HG02763 (cell line): ENCODE results near the gene RPS16.

Source experiments
- ATAC-seq: cut with Tn5 transposase; IDR thresholded peaks from one replicate; pipeline ENCODE4 v1.9.1; 2021; ENCODE audit warnings: mild to moderate bottlenecking, moderate library complexity; ENCODE audit not compliant: unreplicated experiment

The RPS16 gene

DNA sequence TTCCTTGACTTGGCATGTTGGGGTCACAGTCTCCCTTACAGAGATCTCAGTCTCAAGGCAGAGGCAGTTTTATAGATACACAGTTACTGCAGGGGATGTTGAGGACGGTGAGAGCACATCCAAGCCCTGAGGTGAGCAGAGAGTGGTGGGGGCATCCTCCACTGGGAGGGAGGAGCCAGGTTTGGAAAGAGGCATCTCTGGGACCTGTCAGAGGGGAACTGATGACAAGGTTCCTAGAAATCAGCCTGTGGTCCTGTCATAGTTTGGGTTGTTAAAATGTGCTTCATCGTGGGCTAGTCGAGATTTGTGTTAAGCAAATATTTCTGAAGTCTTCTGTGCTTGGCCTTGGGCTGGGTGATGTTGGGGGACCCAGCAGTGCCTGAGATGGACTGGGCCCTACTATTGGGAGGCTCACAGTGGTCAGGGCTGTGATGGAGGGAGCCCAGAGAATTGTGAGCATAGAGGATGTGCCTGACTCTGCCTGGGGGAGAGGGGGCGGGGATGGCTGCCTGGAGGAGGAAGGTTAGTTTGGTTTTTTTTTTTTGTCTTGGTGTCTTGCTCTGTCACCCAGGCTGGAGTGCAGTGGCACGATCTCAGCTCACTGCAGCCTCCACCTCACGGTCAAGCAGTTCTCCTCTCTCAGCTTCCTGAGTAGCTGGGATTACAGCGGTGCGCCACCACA lies 13.5 kb upstream of the RPS16 start:
- ATAC-seq, result no peak

DNA sequence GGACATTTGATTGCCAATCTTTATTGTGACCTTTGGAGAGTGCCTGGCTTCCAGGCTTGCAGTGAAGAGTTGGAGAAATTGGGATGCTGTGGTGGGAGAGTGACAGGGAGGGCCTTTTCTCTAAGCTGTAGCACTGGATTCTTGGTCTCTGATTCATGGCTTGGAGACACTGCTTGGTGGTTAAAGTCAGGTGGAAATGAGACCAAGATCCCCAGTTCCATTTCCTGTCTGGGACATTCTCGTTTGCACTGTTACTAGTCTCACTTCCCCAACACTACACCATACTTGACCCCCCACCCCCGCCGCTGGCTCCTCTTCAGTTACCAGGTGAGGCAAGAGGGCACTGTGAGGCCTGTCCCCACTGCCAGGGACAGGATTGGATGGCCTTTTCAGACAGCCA lies 12.5 kb upstream of the RPS16 start:
- no peak for ATAC-seq

DNA sequence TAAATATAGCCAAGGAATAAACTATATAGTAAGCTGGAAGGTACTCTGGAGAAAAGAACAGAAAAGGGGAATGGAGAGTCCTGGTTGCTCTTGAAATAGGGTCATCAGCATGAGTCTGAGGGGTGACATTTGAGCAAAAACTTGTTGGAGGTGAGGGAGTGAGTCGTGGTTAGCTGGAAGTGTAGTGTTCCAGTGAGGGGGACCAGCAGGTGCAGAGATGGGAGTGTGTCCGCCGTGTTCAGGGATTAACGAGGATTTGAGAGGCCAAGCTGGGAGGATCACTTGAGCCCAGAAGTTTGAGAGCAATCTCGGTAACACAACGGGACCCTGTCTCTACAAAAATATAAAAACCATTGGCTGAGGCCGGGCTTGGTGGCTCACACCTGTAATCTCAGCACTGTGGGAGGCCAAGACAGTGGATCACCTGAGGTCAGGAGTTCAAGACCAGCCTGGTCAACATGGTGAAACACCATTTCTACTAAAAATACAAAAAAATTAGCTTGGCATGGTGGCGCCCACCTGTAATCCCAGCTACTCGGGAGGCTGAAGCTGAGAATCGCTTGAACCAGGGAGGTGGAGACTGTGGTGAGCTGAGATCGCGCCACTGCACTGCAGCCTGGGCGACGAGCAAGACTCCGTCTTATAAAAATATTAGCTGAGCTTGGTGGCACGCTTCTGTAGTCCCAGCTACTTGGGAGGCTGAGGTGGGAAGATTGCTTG lies 10.8 kb upstream of the RPS16 start:
- ATAC-seq, result no peak

DNA sequence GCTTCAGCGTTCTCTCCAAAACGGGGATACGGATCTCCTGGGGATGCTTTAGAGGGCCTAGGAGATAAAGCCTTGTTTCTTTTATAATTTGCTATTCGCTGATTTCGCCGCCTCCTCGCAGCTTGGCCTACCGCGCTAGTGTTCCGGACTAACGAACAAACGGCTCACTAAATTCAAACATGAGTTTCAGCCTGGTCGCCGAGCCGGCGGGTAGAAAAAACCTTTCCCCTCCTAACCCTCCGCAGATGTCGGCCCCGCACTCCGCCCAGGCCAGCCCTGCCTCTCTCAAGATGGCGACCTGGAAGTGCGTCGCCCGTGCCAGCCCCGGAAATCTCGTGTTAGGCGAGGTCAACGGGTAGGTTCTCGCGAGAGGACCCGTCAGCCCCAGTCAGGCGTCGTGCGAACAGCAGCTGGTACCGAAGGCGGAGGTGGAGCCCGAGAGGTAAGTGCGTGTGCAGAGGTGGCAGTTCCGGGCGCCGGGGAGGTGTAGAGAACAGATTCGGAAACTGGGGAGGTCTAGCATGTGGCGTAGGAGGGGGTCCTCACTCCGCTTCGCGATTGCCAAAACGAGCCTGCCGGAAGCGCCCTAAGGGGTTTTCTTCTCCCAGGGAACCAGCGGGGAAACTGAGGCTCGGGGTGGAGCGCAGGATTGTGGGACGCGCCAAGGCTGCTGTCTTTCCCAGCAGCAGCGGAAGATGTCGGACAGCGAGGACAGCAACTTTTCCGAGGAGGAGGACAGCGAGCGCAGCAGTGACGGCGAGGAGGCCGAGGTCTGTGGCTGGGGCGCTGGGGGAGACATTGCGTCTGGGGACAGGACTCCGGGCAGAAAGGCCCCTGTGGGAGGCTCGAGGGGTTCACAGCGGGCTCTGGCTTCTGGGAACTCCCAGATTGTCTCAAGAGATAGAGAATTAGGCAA lies 9.7 kb upstream of the RPS16 start, which contains the start of gene SUPT5H:
Gene SUPT5H (plus strand): TSS at position 387 of the 916 bp plus-strand sequence. CDS start 309 bp downstream, at position 696.
- peak; percentile 83 for ATAC-seq

DNA sequence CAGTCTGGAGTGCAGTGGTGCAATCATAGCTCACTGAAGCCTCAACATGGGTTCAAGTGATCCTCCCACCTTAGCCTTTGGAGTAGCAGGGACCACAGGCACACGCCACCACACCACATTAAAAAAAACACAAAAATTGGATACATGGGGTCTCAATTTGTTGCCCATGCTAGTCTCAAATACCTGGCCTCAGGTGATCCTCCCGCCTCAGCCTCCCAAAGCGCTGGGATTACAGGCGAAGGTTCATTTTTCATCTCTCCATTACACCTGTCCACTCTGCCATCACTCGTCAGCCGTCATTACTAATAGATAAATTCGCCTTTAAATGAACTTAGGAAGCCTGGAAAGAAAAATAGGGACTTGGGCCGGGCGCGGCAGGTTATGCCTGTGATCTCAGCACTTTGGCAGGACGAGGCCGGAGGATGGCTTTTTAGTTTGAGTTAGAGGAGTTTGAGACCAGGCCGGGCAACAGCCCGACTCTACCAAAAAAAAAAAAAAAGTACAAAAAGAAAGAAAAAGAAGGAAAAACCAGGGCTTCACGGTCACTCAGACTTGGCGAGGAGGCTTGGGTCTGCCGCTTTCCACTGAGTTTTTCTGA lies 8.9 kb upstream of the RPS16 start:
- no peak for ATAC-seq

DNA sequence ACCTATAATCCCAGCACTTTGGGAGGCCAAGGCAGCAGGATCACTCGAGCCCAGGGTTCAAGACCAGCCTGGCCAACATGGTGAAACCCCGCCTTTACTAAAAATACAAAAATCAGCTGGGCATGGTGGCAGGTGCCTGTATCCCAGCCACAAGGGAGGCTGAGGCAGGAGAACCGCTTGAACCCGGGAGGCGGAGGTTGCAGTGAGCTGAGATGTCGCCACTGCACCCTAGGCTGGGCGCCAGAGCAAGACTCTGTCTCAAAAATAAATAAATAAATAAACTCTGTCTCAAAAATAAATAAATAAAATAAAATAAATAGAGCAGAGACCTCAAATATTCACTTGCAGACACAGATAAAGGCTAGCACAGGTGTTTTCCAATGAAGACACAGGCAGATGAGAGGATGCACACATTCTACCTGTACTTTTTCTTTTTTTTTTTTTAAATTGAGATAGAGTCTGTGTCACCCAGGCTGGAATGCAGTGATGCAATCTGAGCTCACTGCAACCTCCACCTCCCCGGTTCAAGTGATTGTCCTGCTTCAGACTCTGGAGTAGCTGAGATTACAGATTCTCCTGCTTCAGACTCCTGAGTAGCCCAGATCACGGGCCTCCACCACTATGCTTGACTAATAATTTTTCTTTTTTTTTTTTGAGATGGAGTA lies 2.7 kb upstream of the RPS16 start:
- no peak for ATAC-seq

DNA sequence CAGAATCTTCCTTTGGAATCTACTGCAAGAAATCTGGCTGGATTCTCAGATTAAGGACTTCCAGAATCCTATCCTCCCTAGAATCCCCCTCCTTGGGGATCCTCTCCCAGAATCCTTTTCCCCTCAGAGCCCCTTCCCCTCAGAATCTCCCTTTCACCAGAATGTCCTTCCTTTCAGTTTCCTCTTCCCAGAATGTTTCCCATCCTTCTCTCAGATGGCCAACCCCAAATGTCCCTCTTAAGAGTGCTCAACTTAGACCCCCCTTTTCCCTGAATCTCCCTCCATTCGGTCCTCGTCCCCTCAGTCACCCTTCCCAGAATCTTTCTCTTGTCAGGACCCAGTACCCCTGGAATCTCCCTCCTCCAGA lies 584 bp upstream of the RPS16 start:
- no peak for ATAC-seq

DNA sequence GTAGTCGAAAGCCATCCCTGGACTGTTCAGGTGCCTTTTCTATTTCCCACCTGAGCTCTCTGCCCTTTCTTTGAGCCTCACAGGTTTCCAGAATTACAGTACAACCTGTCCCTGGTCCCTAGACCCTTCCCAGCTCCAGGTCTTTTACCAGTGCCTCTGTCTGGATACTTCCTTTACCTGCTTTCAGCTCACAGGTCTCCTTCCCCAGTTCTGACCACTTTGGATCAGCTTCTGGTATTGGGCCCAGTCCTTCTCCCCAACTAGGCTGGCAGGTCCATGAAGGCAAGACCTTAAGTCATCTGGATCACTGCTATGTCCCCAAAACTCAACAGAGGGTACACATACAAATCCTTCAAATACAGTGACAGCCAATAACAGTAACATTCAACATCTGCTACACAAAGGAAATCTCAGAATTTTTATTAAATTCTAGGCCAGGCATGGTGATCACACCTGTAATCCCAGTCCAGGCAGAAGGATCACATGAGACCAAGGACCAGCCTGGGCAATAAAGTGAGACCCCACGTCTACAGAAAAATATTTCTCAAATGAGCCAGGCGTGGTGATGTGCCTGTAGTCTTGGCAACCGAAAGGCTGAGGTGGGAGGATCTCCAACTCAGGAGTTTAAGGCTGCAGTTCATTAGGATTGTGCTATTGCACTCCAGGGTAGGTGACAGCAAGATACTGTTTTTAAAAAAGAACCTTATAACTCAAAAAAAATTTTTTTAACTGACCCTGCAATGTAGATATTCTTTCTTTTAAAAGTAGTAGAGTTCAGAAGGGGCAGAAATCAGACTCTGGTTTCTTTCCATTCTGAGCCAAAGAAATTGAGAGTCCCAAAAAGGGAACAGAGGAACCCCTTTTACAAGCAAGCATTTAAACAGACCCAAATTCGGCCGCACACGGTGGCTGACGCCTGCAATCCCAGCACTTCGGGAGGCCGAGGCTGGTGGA lies 1.3 kb downstream of the RPS16 start:
- ATAC-seq, result no peak

DNA sequence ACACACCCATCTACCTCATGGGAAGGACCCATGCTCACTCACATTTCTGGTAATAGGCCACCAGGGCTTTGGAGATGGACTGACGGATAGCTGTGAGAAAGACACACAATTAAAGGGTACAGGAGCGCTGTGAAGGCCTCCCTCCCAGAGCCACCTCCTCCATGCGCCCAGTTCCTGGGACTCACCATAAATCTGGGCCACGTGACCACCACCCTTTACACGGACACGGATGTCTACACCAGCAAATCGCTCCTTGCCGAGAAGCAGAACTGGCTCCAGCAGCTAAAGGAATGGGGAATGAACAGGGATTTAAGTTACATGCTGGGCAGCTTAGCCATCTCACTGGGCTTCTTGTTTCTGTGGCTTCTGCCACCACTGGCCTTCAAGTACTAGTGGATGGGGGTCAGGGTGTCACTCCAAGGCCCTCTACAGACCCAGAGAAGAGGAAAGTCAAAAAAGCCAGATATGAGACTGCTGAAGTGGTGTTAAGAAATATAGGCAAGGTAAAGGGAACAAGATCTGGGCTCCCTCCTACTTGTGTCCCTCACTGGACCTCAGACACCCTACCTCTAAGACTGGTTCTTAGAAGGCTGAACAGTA lies 2.2 kb downstream of the RPS16 start:
- no peak for ATAC-seq

DNA sequence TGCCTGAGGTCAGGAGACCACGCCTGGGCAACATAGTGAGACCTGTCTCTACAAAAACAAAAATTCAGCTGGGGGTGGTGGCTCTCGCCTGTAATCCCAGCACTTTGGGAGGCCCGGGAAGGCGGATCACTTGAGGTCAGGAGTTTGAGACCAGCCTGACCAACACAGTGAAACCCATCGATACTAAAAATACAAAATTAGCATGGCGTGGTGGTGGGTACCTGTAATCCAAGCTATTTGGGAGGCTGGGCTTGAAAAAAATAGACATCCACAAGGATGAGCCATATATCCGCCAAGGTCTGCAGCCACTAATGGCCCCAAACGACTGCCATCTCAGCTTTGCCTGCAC lies 3.1 kb downstream of the RPS16 start:
- ATAC-seq, result no peak

DNA sequence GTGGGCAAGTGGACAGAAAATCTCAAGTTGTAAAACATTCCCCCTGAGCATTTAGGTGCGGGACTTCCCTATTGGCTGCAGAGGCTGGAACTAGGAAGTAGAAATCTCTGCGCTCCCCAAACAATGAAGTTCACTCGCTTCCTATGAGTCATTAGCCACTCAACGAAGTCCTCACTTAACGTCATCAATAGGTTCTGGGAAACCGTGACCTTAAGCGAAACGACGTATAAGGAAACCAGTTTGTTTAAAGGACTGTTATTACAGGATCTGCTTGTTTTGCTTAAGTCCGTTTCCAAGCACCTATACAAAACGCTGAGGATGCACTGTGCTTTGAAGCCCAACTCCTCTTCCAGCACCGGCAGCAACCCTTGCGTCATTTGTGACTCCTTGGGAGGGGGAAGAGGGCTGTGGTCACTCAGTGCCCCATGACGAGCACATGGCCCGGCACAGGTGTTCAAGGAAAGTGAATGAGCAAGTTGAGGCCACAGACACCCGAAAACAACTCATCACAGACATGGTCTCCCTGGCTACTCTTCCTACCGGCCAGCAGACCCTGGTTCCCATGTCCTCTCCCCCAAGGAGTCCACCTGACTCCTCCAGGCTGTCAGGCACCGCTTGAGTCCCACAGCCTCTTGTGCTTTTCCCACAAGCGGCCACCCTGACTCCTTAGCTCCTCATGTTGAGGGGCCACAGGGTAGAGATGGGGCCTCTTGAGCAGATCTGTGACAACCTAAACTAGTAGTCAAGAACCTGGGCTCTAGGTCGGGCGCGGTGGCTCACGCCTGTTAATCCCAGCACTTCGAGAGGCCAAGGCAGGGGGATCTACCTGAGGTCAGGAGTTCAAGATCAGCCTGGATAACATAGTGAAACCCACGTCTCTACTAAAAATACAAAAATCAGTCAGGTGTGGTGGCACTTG lies 4.8 kb downstream of the RPS16 start:
- ATAC-seq, result no peak

DNA sequence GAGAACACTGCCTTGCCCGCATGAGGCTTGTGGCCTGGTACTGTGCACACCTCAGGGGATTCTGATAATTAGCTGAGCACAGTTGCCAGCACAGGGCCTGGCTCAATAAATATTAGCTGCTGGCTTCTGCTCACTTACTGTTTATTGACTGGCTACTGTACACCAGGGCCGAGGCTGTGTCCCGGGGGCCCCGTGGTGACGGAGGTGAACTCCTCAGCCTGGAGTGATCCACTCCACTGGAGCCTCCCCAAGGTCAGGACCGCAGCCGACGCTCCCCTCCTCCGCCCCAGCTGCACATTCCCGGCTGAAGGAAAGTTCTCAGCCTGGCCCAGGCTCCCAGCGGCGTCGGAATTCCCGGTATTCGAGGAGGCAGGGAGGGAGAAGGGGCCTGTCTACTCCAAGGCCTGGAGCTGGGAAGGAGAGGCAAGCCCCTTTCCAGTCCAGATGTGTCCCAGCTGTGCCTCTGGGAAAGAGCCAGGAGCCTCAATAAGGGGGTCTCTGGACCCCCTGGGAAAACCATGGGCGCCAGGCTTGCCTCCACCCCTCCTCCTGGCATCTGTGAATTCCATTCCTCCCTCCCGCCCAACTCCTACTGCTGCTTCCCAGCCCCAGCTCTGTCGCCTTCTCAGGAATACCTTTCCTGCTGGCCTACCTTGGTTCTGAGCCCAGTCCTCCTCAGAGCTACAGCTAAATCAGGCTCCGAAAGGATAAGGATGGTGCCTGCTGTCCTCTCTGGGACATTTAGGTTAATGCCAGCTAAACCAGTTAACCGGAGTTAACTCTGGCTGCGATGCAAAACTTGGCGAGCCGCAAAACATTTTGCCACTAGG lies 7.3 kb downstream of the RPS16 start:
- ATAC-seq, result no peak

DNA sequence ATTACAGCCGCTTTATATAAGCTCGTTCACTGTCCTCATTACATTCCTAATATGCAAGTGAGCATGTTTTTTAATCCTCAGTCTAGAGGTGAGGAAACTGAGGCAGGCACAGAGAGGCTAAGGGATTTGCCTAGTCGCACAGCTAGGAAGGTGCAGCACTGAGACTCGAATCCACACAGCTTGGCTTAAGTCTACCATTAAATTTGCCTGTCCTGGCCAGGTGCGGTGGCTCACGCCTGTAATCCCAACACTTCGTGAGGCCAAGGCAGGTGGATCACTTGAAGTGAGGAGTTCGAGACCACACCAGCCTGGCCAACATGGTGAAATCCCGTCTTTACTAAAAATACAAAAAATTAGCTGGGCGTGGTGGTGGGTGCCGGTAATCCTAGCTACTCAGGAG lies 8.0 kb downstream of the RPS16 start:
- no peak for ATAC-seq

DNA sequence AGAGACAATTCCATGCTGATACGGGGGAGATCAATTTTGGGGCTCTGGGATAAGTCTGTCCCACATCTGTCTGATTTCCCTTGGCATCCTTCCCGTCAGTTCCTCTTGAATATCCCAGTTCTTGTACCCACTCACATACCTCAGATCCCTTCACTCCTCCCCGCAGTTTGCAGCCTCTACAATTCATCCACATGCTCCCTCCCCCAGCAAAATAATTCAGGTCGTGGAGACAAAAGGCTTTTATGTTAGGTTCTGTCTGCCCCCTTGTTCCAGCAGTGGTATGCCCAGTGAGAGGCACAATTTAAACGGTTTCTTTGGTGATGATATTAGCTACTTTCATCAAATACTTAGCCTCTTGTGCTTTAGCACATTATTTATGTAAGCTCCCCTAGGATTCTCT lies 9.6 kb downstream of the RPS16 start:
- ATAC-seq, result no peak

DNA sequence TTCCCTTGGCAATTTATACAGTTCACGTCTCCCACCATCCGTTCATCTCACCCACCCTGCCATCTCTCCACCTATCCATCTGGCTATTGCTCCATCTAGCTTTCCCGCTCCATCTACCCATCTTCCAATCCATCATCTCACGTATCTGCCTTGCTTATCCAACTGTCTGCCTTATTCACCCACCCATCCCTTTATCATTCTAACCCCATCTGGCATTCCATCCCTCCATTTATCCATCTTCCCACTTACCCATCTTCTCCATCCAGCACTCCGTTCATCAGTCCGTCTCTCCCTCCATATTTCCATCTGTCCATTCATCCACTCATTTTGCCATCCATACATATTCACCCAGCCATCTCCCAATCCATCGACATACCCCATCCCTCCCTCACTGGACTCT lies 10.0 kb downstream of the RPS16 start:
- ATAC-seq, result no peak

DNA sequence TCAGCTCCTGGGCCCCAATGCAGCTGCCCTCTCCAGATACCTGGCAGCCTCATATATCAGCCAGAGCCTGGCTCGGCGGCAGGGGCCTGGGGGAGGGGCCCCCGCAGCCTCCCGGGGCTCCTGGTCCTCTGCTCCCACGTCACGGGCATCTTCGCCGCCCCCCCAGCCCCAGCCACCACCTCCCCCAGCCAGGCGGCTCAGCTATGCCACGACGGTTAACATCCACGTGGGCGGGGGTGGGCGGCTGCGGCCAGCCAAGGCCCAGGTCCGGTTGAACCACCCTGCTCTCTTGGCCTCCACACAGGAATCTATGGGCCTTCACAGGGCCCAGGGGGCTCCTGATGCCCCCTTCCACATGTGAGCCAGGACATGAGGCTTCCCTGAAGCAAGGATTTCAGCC lies 10.8 kb downstream of the RPS16 start:
- ATAC-seq, result no peak
